GM12875 (cell line): ENCODE measurements around the gene GRIA3.

Experiments used
- H3K4me3 ChIP-seq: one replicate; pipeline ENCODE4 v1.5.1; 2011; ENCODE audit warnings: low read depth, low read length, control low read depth
- CTCF ChIP-seq: IDR thresholded peaks from 2 replicates; pipeline ENCODE4 v1.5.1; 2011; ENCODE audit warnings: low read depth, mild to moderate bottlenecking, control low read depth, inconsistent platforms, low read length, moderate library complexity, borderline replicate concordance; ENCODE audit not compliant: insufficient read depth

GRIA3 gene

GRCh38 chrX:123184219-123184865, at the start of gene GRIA3:
Gene GRIA3 (plus strand): TSS chrX:123184278. CDS start chrX:123184536, 258 bp downstream.
- no peak for TF ChIP-seq CTCF
- peak within 1 kb of the TSS; percentile 43 for H3K4me3 ChIP-seq

- TF ChIP-seq CTCF = no peak
- H3K4me3 ChIP-seq = no peak overlapping the region
These were observed 45.6 kb upstream of the GRIA3 start for GRCh38 chrX:123138473-123138872.

GRCh38 chrX:123140454-123140853, 43.6 kb upstream of the GRIA3 start:
- H3K4me3 ChIP-seq = no peak overlapping the region
- TF ChIP-seq CTCF = no peak

GRCh38 chrX:123140904-123141303, 43.2 kb upstream of the GRIA3 start:
- no peak overlapping the region for H3K4me3 ChIP-seq
- no peak for TF ChIP-seq CTCF

GRCh38 chrX:123153846-123154335, 30.2 kb upstream of the GRIA3 start:
- no peak for TF ChIP-seq CTCF
- H3K4me3 ChIP-seq = no peak overlapping the region

GRCh38 chrX:123155327-123155726, 28.8 kb upstream of the GRIA3 start:
- no peak for TF ChIP-seq CTCF
- no peak overlapping the region for H3K4me3 ChIP-seq

- no peak overlapping the region for H3K4me3 ChIP-seq
- no peak for TF ChIP-seq CTCF
These were observed 26.5 kb upstream of the GRIA3 start for GRCh38 chrX:123157586-123157985.
